ENCODE results near the gene F7. TPM values are rescaled to one million over a fixed set of nuclear protein-coding genes. Genes with fewer than 3 reads are reported as not detected.
"Not testable (repeated sequence)": the region's sequence is repeated elsewhere in the genome, so short reads cannot be mapped to it uniquely, and the experiment has no call there.

Gene F7
- polyA plus RNA-seq, 1 experiment: 0.06 TPM

DNA sequence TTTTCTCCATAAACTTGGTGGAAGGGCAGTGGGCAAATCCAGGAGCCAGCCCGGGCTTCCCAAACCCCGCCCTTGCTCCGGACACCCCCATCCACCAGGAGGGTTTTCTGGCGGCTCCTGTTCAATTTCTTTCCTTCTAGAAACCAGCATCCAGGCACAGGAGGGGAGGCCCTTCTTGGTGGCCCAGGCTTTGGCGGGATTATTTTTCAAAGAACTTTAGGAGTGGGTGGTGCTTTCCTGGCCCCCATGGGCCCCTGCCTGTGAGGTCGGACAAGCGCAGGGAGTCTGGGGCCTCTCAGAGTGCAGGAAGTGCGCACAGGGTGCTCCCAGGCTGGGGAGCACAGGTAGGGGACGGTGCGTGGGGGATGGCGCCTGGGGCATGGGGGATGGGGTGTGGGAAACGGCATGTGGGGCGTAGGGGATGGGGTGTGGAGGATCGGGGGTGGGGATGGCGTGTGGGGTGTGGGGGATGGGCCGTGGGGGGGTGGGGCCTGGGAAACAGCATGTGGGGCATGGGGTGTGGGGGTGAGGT is 396 bp downstream of the F7 start:
- H3K9me3 ChIP-seq (ENCODE audit: control insufficient read depth, insufficient read depth, low read length): peaks cover 30% of the 10 kb centered on the region
- H3K27me3 ChIP-seq (ENCODE audit: control insufficient read depth, insufficient read depth, low read length): peaks cover 17% of the 10 kb centered on the region
- no peak for DNase-seq (ENCODE audit: low read depth, low spot score)
- ChIA-PET CTCF (no interaction called here), POLR2A (no interaction called here)
- TF ChIP-seq, protein P1, sequence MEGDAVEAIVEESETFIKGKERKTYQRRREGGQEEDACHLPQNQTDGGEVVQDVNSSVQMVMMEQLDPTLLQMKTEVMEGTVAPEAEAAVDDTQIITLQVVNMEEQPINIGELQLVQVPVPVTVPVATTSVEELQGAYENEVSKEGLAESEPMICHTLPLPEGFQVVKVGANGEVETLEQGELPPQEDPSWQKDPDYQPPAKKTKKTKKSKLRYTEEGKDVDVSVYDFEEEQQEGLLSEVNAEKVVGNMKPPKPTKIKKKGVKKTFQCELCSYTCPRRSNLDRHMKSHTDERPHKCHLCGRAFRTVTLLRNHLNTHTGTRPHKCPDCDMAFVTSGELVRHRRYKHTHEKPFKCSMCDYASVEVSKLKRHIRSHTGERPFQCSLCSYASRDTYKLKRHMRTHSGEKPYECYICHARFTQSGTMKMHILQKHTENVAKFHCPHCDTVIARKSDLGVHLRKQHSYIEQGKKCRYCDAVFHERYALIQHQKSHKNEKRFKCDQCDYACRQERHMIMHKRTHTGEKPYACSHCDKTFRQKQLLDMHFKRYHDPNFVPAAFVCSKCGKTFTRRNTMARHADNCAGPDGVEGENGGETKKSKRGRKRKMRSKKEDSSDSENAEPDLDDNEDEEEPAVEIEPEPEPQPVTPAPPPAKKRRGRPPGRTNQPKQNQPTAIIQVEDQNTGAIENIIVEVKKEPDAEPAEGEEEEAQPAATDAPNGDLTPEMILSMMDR (IDR thresholded peaks at IDR 0.05; ENCODE audit: low read depth, low read length): no peak
- H3K4me3 ChIP-seq (ENCODE audit: low read depth, low read length): no peak overlapping the region
- H3K27ac ChIP-seq (ENCODE audit: low read depth, low read length): no peak overlapping the region

DNA sequence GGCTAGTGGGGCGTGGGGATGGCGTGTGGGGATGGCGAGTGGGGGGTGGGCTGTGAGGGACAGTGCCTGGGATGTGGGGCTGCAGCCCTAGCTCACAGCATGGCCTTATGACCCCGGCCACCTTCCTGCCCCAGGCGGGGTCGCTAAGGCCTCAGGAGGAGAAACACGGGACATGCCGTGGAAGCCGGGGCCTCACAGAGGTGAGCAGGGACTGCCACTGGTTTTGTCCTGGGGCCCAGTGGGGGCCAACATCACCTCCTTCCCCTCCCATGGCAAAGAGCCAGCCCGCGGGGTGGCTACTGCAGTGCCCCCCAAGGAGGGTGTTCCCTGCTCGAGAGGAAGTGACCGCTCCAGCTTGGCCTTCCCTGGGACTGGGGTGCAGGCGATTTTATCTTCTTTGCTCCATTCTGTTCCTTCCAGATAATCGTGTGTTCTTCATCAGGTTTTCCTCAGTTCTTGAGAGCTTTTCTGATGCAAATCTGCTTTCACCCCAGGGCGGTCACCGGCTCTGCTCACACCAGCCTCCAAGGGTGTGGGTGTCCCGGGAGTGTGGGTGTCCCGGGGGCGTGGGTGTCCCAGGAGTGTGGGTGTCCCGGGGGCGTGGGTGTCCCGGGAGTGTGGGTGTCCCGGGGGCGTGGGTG is 1.2 kb downstream of the F7 start:
- peaks cover 30% of the 10 kb centered on the region for H3K9me3 ChIP-seq (ENCODE audit: control insufficient read depth, insufficient read depth, low read length)
- DNase-seq (ENCODE audit: low read depth, low spot score): no peak
- ChIA-PET CTCF (no interaction called here), POLR2A (no interaction called here)
- TF ChIP-seq, protein P1 (IDR thresholded peaks at IDR 0.05; ENCODE audit: low read depth, low read length): no peak
- H3K27me3 ChIP-seq (ENCODE audit: control insufficient read depth, insufficient read depth, low read length): peaks cover 21% of the 10 kb centered on the region
- no peak overlapping the region for H3K27ac ChIP-seq (ENCODE audit: low read depth, low read length)
- no peak overlapping the region for H3K4me3 ChIP-seq (ENCODE audit: low read depth, low read length)

DNA sequence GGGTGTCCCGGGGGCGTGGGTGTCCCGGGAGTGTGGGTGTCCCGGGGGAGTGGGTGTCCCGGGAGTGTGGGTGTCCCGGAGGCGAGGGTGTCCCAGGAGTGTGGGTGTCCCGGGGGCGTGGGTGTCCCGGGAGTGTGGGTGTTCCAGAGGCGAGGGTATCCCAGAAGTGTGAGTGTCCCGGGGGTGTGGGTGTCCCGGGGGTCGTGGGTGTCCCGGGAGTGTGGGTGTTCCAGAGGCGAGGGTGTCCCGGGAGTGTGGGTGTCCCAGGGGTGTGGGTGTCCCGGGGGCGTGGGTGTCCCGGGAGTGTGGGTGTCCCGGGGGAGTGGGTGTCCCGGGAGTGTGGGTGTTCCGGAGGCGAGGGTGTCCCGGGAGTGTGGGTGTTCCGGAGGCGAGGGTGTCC is 2.9 kb downstream of the F7 start:
- POLR2A ChIA-PET; H3K4me3 ChIP-seq (ENCODE audit: low read depth, low read length); H3K27ac ChIP-seq (ENCODE audit: low read depth, low read length); CTCF ChIA-PET; DNase-seq (ENCODE audit: low read depth, low spot score): not testable (repeated sequence)
- peaks cover 18% of the 10 kb centered on the region for H3K27me3 ChIP-seq (ENCODE audit: control insufficient read depth, insufficient read depth, low read length)
- H3K9me3 ChIP-seq (ENCODE audit: control insufficient read depth, insufficient read depth, low read length): peaks cover 30% of the 10 kb centered on the region

DNA sequence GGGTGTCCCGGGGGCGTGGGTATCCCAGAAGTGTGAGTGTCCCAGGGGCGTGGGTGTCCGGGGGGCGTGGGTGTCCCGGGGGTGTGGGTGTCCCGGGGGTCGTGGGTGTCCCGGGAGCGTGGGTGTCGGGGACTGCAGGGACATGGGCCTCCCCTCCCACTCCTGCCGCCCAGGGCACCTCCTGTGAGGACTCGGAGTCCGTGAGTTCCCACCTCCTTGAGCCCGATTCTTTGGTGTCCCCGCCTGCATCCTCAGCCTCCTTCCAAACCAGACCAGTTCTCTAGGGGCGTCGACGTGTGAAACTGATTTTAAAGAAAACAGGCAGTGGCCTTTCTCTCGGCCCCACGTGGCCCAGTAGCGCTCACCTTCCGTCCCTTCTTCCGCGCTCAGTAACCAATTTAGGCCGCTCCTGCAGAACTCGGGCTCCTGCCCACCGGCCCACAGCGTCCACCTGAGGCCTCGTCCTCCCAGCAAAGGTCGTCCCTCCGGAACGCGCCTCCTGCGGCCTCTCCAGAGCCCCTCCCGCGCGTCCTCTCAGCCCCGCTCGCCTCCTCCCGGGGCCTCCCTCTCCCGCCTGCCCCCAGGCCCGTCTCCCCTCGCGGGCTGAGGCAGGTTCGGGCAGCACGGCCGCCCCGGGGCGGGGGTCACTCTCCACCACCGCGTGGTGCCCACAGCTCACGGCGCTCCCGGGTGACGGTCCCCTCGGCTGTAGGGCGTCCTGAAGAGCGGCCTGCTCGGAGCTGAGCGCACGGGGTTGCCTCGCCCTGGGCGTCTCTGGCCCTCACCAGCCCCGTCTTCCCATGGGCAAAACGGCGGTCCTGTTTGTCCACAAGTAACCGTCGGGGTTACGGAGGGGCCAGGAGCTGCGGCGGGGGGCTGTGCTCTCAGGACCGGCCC is 3.8 kb downstream of the F7 start:
- POLR2A ChIA-PET: no interaction called here

DNA sequence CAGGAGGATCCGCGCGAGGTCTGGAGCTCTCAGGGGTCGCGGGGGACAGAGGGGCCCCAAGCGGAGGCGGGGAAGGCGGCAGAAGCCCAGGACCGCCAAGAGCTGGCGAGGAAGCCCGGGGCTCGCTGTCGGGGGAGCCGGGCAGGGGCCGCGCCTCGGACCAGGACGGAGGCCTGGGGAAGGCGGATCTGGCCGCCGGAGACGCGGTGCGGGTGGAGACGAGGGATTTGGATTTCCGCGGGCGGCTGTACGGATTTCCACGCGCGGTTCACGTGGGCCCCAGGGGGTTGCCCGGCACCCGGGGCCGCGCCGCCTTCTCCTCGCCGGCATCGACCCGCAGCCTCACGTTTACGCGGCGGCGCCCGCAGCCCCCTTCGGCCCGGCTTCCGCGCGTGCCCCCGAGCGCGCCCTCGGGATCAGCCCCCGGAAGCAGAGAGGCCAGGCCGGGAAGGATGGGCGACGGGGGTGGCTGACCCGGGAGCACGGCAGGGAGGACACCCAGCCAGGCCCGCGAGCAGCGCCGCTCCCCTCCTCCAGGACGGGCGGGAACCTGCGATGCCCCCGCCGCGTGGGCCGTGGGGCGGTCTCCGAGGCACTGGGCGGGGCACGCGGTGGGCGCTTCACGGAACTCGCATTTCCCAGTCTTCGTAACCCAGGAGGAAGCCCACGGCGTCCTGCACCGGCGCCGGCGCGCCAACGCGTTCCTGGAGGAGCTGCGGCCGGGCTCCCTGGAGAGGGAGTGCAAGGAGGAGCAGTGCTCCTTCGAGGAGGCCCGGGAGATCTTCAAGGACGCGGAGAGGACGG is 4.7 kb downstream of the F7 start:
- Histone ChIP-seq H3K4me3 (ENCODE audit: low read depth, low read length) (peak overlapping the region; percentile 41), H3K9me3 (ENCODE audit: control insufficient read depth, insufficient read depth, low read length) (peaks cover 30% of the 10 kb centered on the region), H3K27me3 (ENCODE audit: control insufficient read depth, insufficient read depth, low read length) (peaks cover 20% of the 10 kb centered on the region), H3K27ac (ENCODE audit: low read depth, low read length) (no peak overlapping the region)
- no peak for DNase-seq (ENCODE audit: low read depth, low spot score)
- ChIA-PET POLR2A (no interaction called here), CTCF (no interaction called here)
- TF ChIP-seq, protein P1 (IDR thresholded peaks at IDR 0.05; ENCODE audit: low read depth, low read length): no peak

More for the DNA sequence above, 3.8 kb downstream of the F7 start:
- CTCF ChIA-PET: no interaction called here
- DNase-seq (ENCODE audit: low read depth, low spot score): no peak
- Histone ChIP-seq H3K9me3 (ENCODE audit: control insufficient read depth, insufficient read depth, low read length) (peaks cover 30% of the 10 kb centered on the region), H3K27me3 (ENCODE audit: control insufficient read depth, insufficient read depth, low read length) (peaks cover 18% of the 10 kb centered on the region), H3K4me3 (ENCODE audit: low read depth, low read length) (no peak overlapping the region), H3K27ac (ENCODE audit: low read depth, low read length) (no peak overlapping the region)
- TF ChIP-seq, protein P1 (IDR thresholded peaks at IDR 0.05; ENCODE audit: low read depth, low read length): no peak
